Hepatocyte (in vitro differentiated cells): Measurements from ENCODE around the gene SUPT4H1. TPM values are rescaled to one million over a fixed set of nuclear protein-coding genes. Genes with fewer than 3 reads are reported as not detected.

Experiments used
- DNase-seq: peaks from one replicate; pipeline ENCODE4 v3.0.0-alpha.2; 2016; ENCODE audit warnings: low spot score
- H2AFZ ChIP-seq: fragments of 200-600 bp; sonication (generic); 2 replicates; pipeline ENCODE4 v1.6.0; 2016; ENCODE audit warnings: antibody characterized with exemption, mild to moderate bottlenecking
- H3K27ac ChIP-seq: fragments of 200-600 bp; sonication (generic); 2 replicates; pipeline ENCODE4 v1.5.1; 2016; ENCODE audit warnings: mild to moderate bottlenecking
- H3K27me3 ChIP-seq: fragments of 200-600 bp; sonication (generic); 2 replicates; pipeline ENCODE4 v1.6.1; 2016
- H3K36me3 ChIP-seq: fragments of 200-600 bp; sonication (generic); replicated peaks from 2 replicates; pipeline ENCODE4 v1.5.1; 2016; ENCODE audit warnings: low read depth; ENCODE audit not compliant: insufficient read depth
- H3K4me1 ChIP-seq: fragments of 200-600 bp; sonication (generic); 2 replicates; pipeline ENCODE4 v1.5.1; 2016; ENCODE audit warnings: mild to moderate bottlenecking, moderate library complexity; ENCODE audit not compliant: insufficient read depth
- H3K4me2 ChIP-seq: fragments of 200-600 bp; sonication (generic); 2 replicates; pipeline ENCODE4 v1.6.0; 2016
- H3K4me3 ChIP-seq: fragments of 200-600 bp; sonication (generic); 2 replicates; pipeline ENCODE4 v1.5.1; 2016; ENCODE audit warnings: mild to moderate bottlenecking
- H3K79me2 ChIP-seq: fragments of 200-600 bp; sonication (generic); 2 replicates; pipeline ENCODE4 v1.6.0; 2017; ENCODE audit warnings: mild to moderate bottlenecking
- H3K9me2 ChIP-seq: fragments of 200-600 bp; sonication (generic); replicated peaks from 2 replicates; pipeline ENCODE4 v1.6.0; 2017; ENCODE audit warnings: mild to moderate bottlenecking; ENCODE audit not compliant: insufficient read depth
- H3K9me3 ChIP-seq: fragments of 200-600 bp; sonication (generic); 2 replicates; pipeline ENCODE4 v1.5.1; 2016; ENCODE audit warnings: low read depth, mild to moderate bottlenecking
- H4K20me1 ChIP-seq: fragments of 200-600 bp; sonication (generic); 2 replicates; pipeline ENCODE4 v1.6.0; 2016; ENCODE audit warnings: mild to moderate bottlenecking; ENCODE audit not compliant: insufficient read depth, poor library complexity, severe bottlenecking
- EZH2 ChIP-seq: fragments of 200-600 bp; sonication (generic); IDR thresholded peaks from 2 replicates; pipeline ENCODE4 v1.6.1; 2016; ENCODE audit warnings: antibody characterized with exemption, mild to moderate bottlenecking, borderline replicate concordance
- EZH2phosphoT487 ChIP-seq: fragments of 200-600 bp; sonication (generic); IDR thresholded peaks from one replicate; pipeline ENCODE4 v1.6.1; 2018; ENCODE audit warnings: antibody characterized with exemption, mild to moderate bottlenecking, low read depth, moderate library complexity; ENCODE audit not compliant: unreplicated experiment, severe bottlenecking
- WGBS: methylation state at CpG from one replicate; pipeline ENCODE4 v1.1.6; 2016; ENCODE audit warnings: low lambda C conversion rate; ENCODE audit errors: missing lambda C conversion rate; 5-methylcytosine and 5-hydroxymethylcytosine counted together
- polyA plus RNA-seq: library from polyadenylated mRNA; unstranded; fragments of >200 nt; fragmentation: Nextera tagmentation; extraction: Ambion mirVana; gene quantifications from 2 replicates; pipeline ENCODE4 v1.2.1, GENCODE V29; 2016
- total RNA-seq: library from RNA; depleted of rRNA; stranded (reverse); fragments of >200 nt; gene quantifications from 2 replicates; pipeline ENCODE4 v1.2.3, GENCODE V29; 2014
- TF ChIP-seq, protein P1 (sequence below): fragments of 200-600 bp; sonication (generic); IDR thresholded peaks from 2 replicates; pipeline ENCODE4 v1.5.1; 2016; ENCODE audit warnings: antibody characterized with exemption, mild to moderate bottlenecking; ENCODE audit not compliant: poor library complexity

The SUPT4H1 gene
- total and polyA plus RNA-seq, 2 experiments from 2014 or later, result 54.5 to 108 TPM

- TF ChIP-seq, protein P1, sequence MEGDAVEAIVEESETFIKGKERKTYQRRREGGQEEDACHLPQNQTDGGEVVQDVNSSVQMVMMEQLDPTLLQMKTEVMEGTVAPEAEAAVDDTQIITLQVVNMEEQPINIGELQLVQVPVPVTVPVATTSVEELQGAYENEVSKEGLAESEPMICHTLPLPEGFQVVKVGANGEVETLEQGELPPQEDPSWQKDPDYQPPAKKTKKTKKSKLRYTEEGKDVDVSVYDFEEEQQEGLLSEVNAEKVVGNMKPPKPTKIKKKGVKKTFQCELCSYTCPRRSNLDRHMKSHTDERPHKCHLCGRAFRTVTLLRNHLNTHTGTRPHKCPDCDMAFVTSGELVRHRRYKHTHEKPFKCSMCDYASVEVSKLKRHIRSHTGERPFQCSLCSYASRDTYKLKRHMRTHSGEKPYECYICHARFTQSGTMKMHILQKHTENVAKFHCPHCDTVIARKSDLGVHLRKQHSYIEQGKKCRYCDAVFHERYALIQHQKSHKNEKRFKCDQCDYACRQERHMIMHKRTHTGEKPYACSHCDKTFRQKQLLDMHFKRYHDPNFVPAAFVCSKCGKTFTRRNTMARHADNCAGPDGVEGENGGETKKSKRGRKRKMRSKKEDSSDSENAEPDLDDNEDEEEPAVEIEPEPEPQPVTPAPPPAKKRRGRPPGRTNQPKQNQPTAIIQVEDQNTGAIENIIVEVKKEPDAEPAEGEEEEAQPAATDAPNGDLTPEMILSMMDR, result no peak
- TF ChIP-seq EZH2phosphoT487 (no peak), EZH2 (no peak)
- Histone ChIP-seq H4K20me1 (no peaks in the 10 kb centered on the region), H3K4me2 (no peak overlapping the region), H3K27ac (no peak overlapping the region), H2AFZ (no peak overlapping the region), H3K79me2 (no peaks in the 10 kb centered on the region), H3K27me3 (no peaks in the 10 kb centered on the region), H3K9me2 (no peaks in the 10 kb centered on the region), H3K4me1 (peaks cover 10% of the 10 kb centered on the region), H3K9me3 (no peaks in the 10 kb centered on the region), H3K4me3 (no peak overlapping the region), H3K36me3 (no peaks in the 10 kb centered on the region)
- 85% methylated on average over 11 of the region's 11 CpGs for WGBS
- no peak for DNase-seq
These were observed 26.0 kb downstream of the SUPT4H1 start for GRCh38 chr17:58325976-58326468.

DNA sequence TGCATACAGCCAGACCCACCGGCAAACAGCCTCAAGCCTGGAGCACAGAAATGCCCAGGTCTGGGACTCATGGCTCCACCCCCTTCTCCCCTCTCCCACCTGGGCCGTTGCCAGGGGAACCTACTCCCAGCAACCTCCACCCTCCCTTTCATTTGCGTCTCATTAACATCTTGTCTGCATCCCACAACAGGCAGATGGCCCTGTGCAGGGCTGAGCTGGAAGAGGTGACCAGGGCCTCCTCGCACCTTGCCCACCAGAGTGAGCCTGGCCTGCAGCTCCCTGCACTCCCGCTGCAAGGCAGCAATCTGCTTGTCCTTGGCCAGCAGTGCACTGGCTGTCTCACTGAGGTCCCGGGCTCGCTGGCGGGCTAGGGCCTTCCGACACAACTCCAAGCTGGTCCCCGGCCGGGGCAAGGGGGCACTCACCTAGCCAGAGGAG, 26.7 kb downstream of the SUPT4H1 start:
- Histone ChIP-seq H3K9me2 (no peaks in the 10 kb centered on the region), H3K9me3 (no peaks in the 10 kb centered on the region), H3K36me3 (no peaks in the 10 kb centered on the region), H3K4me2 (peak overlapping the region; percentile 98), H3K79me2 (no peaks in the 10 kb centered on the region), H3K27me3 (no peaks in the 10 kb centered on the region), H3K4me3 (peak overlapping the region; percentile 62), H3K4me1 (peaks cover 10% of the 10 kb centered on the region), H4K20me1 (no peaks in the 10 kb centered on the region), H2AFZ (no peak overlapping the region), H3K27ac (no peak overlapping the region)
- 71% methylated on average over 11 of the region's 11 CpGs for WGBS
- TF ChIP-seq EZH2phosphoT487, result no peak
- no peak for TF ChIP-seq EZH2
- TF ChIP-seq, protein P1, result no peak
- peak; percentile 46 for DNase-seq

DNA sequence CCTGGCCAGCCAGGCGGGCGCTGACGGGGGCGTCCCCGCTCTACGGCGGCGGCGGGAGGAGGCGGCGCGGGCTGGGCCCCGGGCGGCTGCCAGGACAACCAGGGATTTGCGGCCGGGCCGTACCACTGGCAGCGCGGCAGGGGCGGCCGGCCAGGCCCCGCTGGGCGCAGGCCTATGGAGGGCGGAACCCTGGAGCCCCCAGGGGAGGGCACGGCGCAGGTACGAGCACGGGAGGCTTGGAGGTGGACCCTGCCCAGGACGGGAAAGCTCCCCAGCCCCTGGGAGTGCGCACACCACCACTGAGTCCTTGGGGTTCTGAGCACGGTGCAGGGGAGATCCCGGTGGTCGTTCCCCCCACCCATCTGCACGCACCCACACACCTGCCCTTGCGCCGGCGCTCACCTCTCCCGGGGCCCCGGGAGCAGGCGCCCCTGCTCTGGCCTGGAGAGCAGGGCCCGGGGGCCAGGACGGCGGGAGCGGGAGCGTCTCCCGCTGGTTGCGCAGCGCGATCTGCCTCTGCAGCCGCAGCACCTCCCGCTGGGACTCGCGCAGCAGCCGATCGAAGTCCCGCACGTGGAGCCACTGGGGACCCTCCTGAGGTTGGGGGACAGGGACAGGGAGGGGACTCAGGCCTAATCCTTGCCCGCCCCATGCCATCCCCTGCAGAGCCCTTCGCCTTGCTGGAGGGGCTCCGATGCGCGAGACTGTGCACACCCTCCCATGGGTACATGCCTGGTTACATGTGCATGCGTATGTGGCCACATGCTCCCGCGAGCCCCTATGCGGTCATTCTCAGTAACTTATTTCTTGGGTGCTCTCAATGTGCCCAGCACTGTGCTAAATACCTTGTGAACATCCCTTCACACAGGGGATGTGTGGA, 27.4 kb downstream of the SUPT4H1 start:
- Histone ChIP-seq H3K4me3 (peak overlapping the region; percentile 62), H3K9me3 (no peaks in the 10 kb centered on the region), H3K79me2 (no peaks in the 10 kb centered on the region), H4K20me1 (no peaks in the 10 kb centered on the region), H3K9me2 (no peaks in the 10 kb centered on the region), H3K27ac (peak overlapping the region; percentile 55), H3K4me1 (peaks cover 10% of the 10 kb centered on the region), H3K4me2 (peak overlapping the region; percentile 98), H2AFZ (peak overlapping the region; percentile 92), H3K27me3 (no peaks in the 10 kb centered on the region), H3K36me3 (no peaks in the 10 kb centered on the region)
- TF ChIP-seq EZH2 (no peak), EZH2phosphoT487 (no peak)
- TF ChIP-seq, protein P1, result no peak
- 22% methylated on average over 32 of the region's 66 CpGs for WGBS
- peak; percentile 83 for DNase-seq
